ENCODE results near the gene NPIPB13.
"Not testable (repeated sequence)": the region's sequence is repeated elsewhere in the genome, so short reads cannot be mapped to it uniquely, and the experiment has no call there.

NPIPB13 gene

DNA sequence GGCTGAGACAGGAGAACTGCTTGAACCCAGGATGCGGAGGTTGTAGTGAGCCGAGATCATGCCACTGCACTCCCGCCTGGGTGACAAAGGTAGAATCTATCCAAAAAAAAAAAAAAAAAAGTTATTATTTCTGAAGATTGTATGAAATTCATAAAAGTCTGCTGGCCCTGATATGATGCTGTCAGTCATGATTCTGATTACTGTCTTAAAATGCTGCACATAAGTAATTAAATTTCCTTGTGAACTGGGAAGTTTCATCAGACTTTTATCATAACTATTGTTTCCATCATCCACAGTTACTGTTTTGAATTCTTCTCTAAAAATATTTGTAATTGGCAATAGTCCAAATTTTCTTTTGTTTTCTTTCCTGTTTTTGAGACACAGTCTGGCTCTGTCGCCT lies at the start of gene NPIPB13:
Gene NPIPB13, minus strand, starts transcription at position 101 of the 400 bp plus-strand sequence. CDS start 2,906 bp downstream, outside the sequence.
- DNase-seq (ENCODE audit: low read depth in 2 of 3, low spot score in 1 of 3), result not testable (repeated sequence)

DNA sequence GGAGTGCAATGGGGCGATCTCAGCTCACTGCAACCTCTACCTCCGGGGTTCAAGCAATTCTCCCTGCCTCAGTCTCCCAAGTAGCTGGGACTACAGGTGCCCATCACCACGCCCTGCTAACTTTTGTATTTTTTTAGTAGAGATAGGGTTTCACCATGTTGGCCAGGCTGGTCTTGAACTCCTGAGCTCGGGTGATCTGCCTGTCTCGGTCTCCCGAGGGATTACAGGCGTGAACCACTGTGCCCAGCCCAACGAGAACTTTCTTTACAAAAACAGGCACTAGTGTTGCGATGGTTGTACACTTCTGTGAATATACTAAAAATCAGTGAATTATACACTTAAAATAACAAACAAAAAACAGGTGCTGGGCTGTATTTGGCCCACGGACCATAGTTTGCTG lies 34.1 kb upstream of the NPIPB13 start:
- not testable (repeated sequence) for DNase-seq (ENCODE audit: low read depth in 2 of 3, low spot score in 1 of 3)

DNA sequence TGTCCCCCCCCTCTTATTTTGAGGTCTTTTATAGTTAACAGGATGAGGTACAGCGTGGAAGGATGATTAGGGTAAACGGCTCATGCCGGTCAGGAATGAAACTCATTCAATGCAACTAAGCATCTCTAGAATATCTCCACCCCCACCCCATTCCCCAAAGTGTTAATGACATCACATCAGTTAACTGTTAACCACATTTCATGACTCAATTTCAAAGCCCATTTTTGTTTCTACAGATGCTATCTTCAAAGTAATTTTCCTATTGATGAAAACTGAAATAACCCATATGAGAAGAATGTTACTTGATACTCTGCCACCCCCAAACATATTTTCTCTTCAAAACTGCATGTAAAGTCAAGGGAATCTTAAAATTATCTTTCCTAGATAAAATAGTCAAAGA lies 30.2 kb upstream of the NPIPB13 start:
- peak in 1 of 3 donors; percentile 3 for DNase-seq (ENCODE audit: low read depth in 2 of 3, low spot score in 1 of 3)

DNA sequence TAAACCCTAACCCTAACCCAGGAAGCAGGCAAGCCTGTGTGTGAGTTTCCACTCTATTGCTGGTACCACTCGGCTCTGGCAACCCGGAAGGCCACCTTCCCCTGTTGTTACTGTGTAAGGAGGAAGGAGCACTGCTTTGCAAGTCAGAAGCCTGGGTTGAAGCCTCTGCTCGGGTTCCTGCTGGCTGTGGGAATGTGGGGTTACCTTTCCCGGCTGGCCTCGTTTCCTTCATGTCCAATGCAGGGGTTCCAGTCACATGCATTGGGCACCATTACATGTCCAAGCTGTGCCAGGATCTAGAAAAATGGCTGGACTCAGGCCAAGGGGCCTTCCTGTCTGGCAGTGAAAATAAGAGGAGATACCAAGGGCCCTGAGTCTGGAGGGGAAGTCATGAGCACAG lies 31.2 kb downstream of the NPIPB13 start:
- DNase-seq (ENCODE audit: low read depth in 2 of 3, low spot score in 1 of 3), result not testable (repeated sequence)

DNA sequence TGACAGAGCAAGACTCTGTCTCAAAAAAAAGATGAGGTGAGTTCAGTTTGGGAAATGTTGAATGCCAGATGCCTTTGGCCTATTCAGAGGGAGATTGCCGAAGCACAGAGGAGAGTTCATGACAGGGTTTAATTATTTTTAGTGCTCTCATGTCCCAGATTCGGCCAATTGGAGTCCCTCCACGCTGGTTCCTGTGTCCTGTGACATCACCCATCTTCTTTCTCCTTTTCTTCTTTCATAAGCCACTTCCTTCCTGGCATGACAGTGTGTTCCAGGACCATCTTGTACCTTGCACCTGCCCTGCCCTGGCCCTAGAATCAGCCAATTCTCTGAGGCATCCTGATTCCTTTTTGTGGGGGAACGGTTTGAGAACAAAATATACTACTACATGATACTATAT lies 36.9 kb downstream of the NPIPB13 start:
- not testable (repeated sequence) for DNase-seq (ENCODE audit: low read depth in 2 of 3, low spot score in 1 of 3)

DNA sequence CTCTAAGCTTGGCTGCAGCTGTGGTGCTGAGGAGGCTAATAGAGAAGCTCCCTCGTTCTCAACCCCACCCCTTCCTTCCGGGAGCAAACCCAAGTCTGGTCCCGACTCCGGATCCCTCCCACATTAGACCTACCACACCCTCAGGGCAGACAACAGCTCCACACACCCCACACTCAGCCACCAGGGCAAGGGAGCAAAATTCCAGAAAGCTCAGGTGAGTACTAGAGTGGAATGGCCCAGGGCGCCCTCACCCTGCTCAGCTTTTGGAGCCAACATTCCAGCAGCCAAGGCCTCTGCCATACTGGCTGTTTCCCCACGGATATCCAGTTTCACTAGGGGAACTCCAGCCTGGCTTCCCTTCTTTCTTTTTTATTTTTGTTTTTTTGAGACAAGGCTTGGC lies 39.2 kb downstream of the NPIPB13 start:
- DNase-seq (ENCODE audit: low read depth in 2 of 3, low spot score in 1 of 3), result peak in 1 of 3 donors; percentile 5

DNA sequence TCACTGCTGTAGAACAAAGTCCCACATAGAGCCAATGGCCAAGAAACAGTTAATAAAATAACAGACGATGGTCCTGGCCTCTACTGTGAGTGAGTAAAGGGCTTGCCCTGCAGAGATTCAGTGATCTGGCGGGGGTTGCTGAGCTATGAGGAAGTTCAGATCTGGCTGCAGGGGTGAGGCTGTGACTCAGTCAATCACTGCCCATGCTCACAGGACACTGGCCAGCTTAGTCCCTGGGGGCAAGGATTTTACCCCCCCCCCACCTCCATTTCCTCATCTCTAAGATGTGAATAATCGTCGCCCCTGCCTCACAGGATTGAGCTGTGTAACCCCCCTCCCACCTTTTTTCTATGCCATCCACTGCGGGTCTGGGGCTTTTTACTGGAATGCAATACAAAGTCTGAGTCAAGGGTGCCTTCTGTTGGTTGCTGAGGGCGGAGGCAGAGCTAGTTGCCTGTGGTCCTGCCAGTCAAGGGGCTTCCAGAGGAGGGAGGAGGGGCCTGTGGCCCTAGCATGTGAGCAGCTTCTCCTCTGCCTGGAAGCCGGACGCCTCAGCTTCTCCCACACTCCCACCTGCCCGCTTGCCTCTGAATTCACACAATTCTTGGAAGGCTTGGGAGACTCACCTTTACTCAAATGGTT lies 41.1 kb downstream of the NPIPB13 start:
- not testable (repeated sequence) for DNase-seq (ENCODE audit: low read depth in 2 of 3, low spot score in 1 of 3)

DNA sequence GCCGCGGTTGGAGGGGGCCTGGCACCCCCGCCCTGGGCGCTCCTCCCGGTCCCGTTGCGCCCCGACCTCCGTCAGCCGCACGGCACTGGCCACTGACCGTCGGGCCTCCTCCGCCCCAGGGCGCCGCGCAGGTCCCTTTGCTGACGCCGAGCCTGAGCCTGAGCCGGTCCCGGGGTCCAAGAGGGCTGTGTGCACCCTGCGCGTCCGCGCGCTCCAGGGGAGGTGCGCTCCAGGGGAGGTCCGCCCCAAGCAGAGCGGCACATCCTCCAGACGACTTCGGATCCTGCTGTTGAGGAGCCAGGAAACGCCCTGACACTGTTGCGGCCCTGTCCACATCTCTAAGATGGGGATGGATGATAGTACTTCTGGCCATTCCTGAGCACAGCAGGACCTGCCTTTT lies 42.0 kb downstream of the NPIPB13 start:
- not testable (repeated sequence) for DNase-seq (ENCODE audit: low read depth in 2 of 3, low spot score in 1 of 3)

DNA sequence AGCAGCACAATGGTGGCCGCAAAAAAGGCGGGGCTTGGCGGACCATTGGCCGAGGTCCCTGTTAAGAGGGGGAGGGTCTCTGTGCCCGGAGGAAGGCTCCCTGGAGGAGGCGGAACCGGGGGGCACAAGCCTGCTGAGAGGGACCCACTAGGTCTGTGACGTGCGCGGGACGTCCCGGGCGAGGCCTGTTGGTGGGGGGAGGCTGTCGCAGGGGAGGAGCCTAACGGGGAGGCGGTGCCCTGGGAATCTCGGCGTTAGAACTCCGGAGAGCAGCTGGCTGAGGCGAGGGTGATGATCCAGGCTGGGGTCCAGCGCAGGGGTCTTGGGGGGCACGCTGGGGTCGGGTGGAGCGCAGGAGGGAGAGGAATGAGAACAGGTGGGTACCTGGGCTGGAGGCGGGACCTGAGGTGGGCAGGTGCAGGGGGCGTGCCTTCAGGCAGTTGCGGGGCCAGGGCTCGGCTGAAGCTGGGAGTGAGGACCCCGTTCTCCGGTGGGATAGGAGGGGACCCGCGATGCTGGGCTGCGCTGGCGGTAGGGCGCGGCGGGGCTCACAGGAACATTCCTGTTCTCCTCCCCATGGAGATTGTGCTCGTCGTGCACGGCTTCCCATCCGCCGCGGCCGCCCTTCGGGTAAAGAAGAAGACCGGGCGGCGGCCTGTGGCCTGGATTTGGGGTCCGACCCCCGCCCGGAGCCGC lies 42.6 kb downstream of the NPIPB13 start:
- DNase-seq (ENCODE audit: low read depth in 2 of 3, low spot score in 1 of 3), result not testable (repeated sequence)

DNA sequence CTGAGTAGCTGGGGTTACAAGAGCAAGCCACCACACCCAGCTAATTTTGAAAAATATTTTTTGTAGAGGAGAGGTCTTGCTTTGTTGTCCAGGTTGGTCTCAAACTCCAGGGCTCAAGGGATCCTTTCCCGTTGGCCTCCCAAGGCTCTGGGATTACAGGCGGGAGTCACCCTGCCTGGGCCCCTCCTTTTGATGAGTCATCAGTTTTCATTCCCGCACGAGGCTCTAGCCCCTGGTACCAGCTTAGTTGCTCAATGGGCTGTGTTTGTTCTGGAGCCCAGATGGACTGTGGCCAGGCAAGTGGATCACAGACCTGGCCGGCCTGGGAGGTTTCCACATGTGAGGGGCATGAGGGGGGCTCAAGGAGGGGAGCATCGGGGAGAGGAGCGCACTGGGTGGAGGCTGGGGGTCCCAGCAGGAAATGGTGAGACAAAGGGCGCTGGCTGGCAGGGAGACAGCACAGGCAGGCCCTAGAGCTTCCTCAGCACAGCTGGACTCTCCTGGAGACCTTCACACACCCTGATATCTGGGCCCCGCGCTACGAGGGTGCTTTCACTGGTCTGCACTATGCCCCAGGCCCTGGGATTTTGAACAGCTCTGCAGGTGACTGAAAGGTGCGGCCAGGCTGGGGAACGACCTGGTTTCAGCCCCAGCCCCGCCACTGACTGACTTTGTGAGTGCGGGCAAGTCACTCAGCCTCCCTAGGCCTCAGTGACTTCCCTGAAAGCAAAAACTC lies 48.5 kb downstream of the NPIPB13 start:
- DNase-seq (ENCODE audit: low read depth in 2 of 3, low spot score in 1 of 3), result not testable (repeated sequence)

DNA sequence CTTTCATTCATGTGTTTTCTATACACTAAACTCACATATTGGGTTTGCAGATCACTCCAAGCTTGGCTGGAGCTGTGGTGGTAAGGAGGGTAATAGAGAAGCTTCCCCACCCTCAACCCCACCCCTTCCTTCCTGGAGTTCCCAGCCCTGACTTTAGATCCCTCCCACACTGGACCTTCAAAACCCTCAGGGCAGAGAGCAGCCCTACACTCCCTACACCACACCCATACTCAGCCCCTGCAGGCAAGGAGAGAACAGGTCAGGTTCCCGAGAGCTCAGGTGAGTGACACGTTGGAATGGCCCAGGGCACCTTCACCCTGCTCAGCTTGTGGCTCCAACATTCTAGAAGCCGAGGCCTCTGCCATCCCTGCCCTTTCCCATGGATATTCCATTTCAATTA lies 49.2 kb downstream of the NPIPB13 start, which contains the start of gene SULT1A3:
Gene SULT1A3, plus strand, starts transcription at position 207 of the 400 bp plus-strand sequence. CDS start 1,474 bp downstream, outside the sequence.
- DNase-seq (ENCODE audit: low read depth in 2 of 3, low spot score in 1 of 3), result not testable (repeated sequence)
